Measurements from ENCODE around the gene SLC48A1.

The SLC48A1 gene

GRCh38 chr12:47795814-47796411 lies 22.9 kb downstream of the SLC48A1 start:
- Histone ChIP-seq H3K4me3 (ENCODE audit: low read length) (no peak overlapping the region), H2AFZ (ENCODE audit: low read depth, low read length) (no peak overlapping the region), H3K27ac (ENCODE audit: low read length) (no peak overlapping the region), H3K4me1 (ENCODE audit: low read length) (peaks cover 5% of the 10 kb centered on the region; the same call in 1 of the 2 replicates), H3K27me3 (ENCODE audit: low read depth, low read length) (no peaks in the 10 kb centered on the region), H3K79me2 (ENCODE audit: low read length) (0 out of 2 replicates have a peak, but pooled peaks cover 4% of the 10 kb centered on the region), H3K9ac (ENCODE audit: low read length) (no peak overlapping the region), H3K4me2 (ENCODE audit: low read length) (no peak overlapping the region), H3K9me3 (ENCODE audit: insufficient read depth, low read length) (no peaks in the 10 kb centered on the region), H4K20me1 (ENCODE audit: insufficient read depth, low read length) (no peaks in the 10 kb centered on the region), H3K36me3 (replicated peaks; ENCODE audit: low read depth, low read length) (peaks cover 29% of the 10 kb centered on the region)
- TF ChIP-seq EZH2phosphoT487 (IDR thresholded peaks at IDR 0.05; ENCODE audit: low read depth) (no peak), CTCF (IDR thresholded peaks at IDR 0.05; ENCODE audit: low read depth, low read length) (no peak)

GRCh38 chr12:47797441-47797840 lies 24.4 kb downstream of the SLC48A1 start:
- Histone ChIP-seq H3K4me1 (ENCODE audit: low read length) (peaks cover 11% of the 10 kb centered on the region), H4K20me1 (ENCODE audit: insufficient read depth, low read length) (no peaks in the 10 kb centered on the region), H2AFZ (ENCODE audit: low read depth, low read length) (no peak overlapping the region), H3K79me2 (ENCODE audit: low read length) (peaks cover 10% of the 10 kb centered on the region; the same call in 1 of the 2 replicates), H3K9me3 (ENCODE audit: insufficient read depth, low read length) (no peaks in the 10 kb centered on the region), H3K27ac (ENCODE audit: low read length) (no peak overlapping the region), H3K4me3 (ENCODE audit: low read length) (no peak overlapping the region), H3K9ac (ENCODE audit: low read length) (no peak overlapping the region), H3K36me3 (replicated peaks; ENCODE audit: low read depth, low read length) (peaks cover 22% of the 10 kb centered on the region), H3K27me3 (ENCODE audit: low read depth, low read length) (no peaks in the 10 kb centered on the region), H3K4me2 (ENCODE audit: low read length) (no peak overlapping the region)
- peak; percentile 82 for TF ChIP-seq CTCF (IDR thresholded peaks at IDR 0.05; ENCODE audit: low read depth, low read length)
- no peak for TF ChIP-seq EZH2phosphoT487 (IDR thresholded peaks at IDR 0.05; ENCODE audit: low read depth)

GRCh38 chr12:47798382-47798948 lies 25.4 kb downstream of the SLC48A1 start:
- Histone ChIP-seq H3K36me3 (replicated peaks; ENCODE audit: low read depth, low read length) (peaks cover 21% of the 10 kb centered on the region), H3K9me3 (ENCODE audit: insufficient read depth, low read length) (no peaks in the 10 kb centered on the region), H3K4me3 (ENCODE audit: low read length) (no peak overlapping the region), H2AFZ (ENCODE audit: low read depth, low read length) (no peak overlapping the region), H3K27me3 (ENCODE audit: low read depth, low read length) (no peaks in the 10 kb centered on the region), H3K9ac (ENCODE audit: low read length) (no peak overlapping the region), H3K79me2 (ENCODE audit: low read length) (peaks cover 20% of the 10 kb centered on the region), H3K4me1 (ENCODE audit: low read length) (peaks cover 21% of the 10 kb centered on the region), H4K20me1 (ENCODE audit: insufficient read depth, low read length) (no peaks in the 10 kb centered on the region), H3K4me2 (ENCODE audit: low read length) (no peak overlapping the region), H3K27ac (ENCODE audit: low read length) (no peak overlapping the region)
- TF ChIP-seq CTCF (IDR thresholded peaks at IDR 0.05; ENCODE audit: low read depth, low read length) (no peak), EZH2phosphoT487 (IDR thresholded peaks at IDR 0.05; ENCODE audit: low read depth) (no peak)

GRCh38 chr12:47799357-47799955 lies 26.4 kb downstream of the SLC48A1 start:
- no peaks in the 10 kb centered on the region for H3K27me3 ChIP-seq (ENCODE audit: low read depth, low read length)
- H3K9ac ChIP-seq (ENCODE audit: low read length): no peak overlapping the region
- no peak overlapping the region for H3K4me3 ChIP-seq (ENCODE audit: low read length)
- H3K4me1 ChIP-seq (ENCODE audit: low read length): peaks cover 28% of the 10 kb centered on the region
- no peaks in the 10 kb centered on the region for H3K9me3 ChIP-seq (ENCODE audit: insufficient read depth, low read length)
- TF ChIP-seq CTCF (IDR thresholded peaks at IDR 0.05; ENCODE audit: low read depth, low read length) (no peak), EZH2phosphoT487 (IDR thresholded peaks at IDR 0.05; ENCODE audit: low read depth) (no peak)
- no peak overlapping the region for H3K27ac ChIP-seq (ENCODE audit: low read length)
- peaks cover 25% of the 10 kb centered on the region for H3K36me3 ChIP-seq (replicated peaks; ENCODE audit: low read depth, low read length)
- no peak overlapping the region for H2AFZ ChIP-seq (ENCODE audit: low read depth, low read length)
- H3K79me2 ChIP-seq (ENCODE audit: low read length): peaks cover 25% of the 10 kb centered on the region
- no peak overlapping the region for H3K4me2 ChIP-seq (ENCODE audit: low read length)
- H4K20me1 ChIP-seq (ENCODE audit: insufficient read depth, low read length): no peaks in the 10 kb centered on the region
